Loucy (cell line): ENCODE data around the gene ZNF595.

Experiments used
- H2AFZ ChIP-seq: fragments of 200-600 bp; sonication (generic); 2 replicates; pipeline ENCODE4 v1.6.0; 2016; ENCODE audit warnings: antibody characterized with exemption, mild to moderate bottlenecking, low read length, moderate library complexity
- H3F3A ChIP-seq: fragments of 200-600 bp; 2 replicates; pipeline ENCODE4 v1.6.0; 2016; ENCODE audit warnings: antibody characterized with exemption, low read depth, mild to moderate bottlenecking
- H3K27me3 ChIP-seq: fragments of 200-600 bp; sonication (generic); 2 replicates; pipeline ENCODE4 v1.6.1; 2014; ENCODE audit warnings: low read length, mild to moderate bottlenecking; ENCODE audit not compliant: insufficient read depth, poor library complexity, severe bottlenecking
- H3K36me3 ChIP-seq: fragments of 200-600 bp; sonication (generic); 2 replicates; pipeline ENCODE4 v1.6.1; 2016; ENCODE audit warnings: low read length; ENCODE audit not compliant: insufficient read depth
- H3K4me1 ChIP-seq: fragments of 200-600 bp; sonication (generic); 2 replicates; pipeline ENCODE4 v1.5.1; 2014; ENCODE audit warnings: low read length, mild to moderate bottlenecking; ENCODE audit not compliant: insufficient read depth, poor library complexity, severe bottlenecking
- H3K4me2 ChIP-seq: fragments of 200-600 bp; sonication (generic); 2 replicates; pipeline ENCODE4 v1.6.0; 2014; ENCODE audit warnings: antibody characterized with exemption, low read length, low read depth, mild to moderate bottlenecking; ENCODE audit not compliant: poor library complexity, severe bottlenecking
- H3K4me3 ChIP-seq: fragments of 200-600 bp; sonication (generic); 2 replicates; pipeline ENCODE4 v1.5.1; 2014; ENCODE audit warnings: low read length, mild to moderate bottlenecking, mixed read lengths; ENCODE audit not compliant: poor library complexity, severe bottlenecking
- H3K79me2 ChIP-seq: fragments of 200-600 bp; sonication (generic); 2 replicates; pipeline ENCODE4 v1.6.1; 2014; ENCODE audit warnings: low read length; ENCODE audit not compliant: insufficient read depth
- H3K9ac ChIP-seq: fragments of 200-600 bp; sonication (generic); 2 replicates; pipeline ENCODE4 v1.6.0; 2014; ENCODE audit warnings: mild to moderate bottlenecking, low read depth, low read length, moderate library complexity; ENCODE audit not compliant: poor library complexity, severe bottlenecking
- H3K9me2 ChIP-seq: fragments of 200-600 bp; sonication (generic); replicated peaks from 2 replicates; pipeline ENCODE4 v1.6.1; 2016; ENCODE audit warnings: low read depth, low read length, mixed read lengths
- H3K9me3 ChIP-seq: fragments of 200-600 bp; sonication (generic); 2 replicates; pipeline ENCODE4 v1.6.1; 2014; ENCODE audit warnings: mild to moderate bottlenecking, antibody characterized with exemption, low read length, low read depth; ENCODE audit not compliant: insufficient read depth
- H4K20me1 ChIP-seq: fragments of 200-600 bp; sonication (generic); 2 replicates; pipeline ENCODE4 v1.6.0; 2014; ENCODE audit warnings: antibody characterized with exemption, low read length, mild to moderate bottlenecking; ENCODE audit not compliant: insufficient read depth, poor library complexity, severe bottlenecking
- CTCF ChIP-seq: fragments of 200-600 bp; sonication (generic); conservative IDR thresholded peaks from 2 replicates; pipeline ENCODE4 v1.5.1; 2014; ENCODE audit warnings: mild to moderate bottlenecking, antibody characterized with exemption, low read length
- EZH2phosphoT487 ChIP-seq: fragments of 200-600 bp; IDR thresholded peaks from 2 replicates; pipeline ENCODE4 v1.6.1; 2018; ENCODE audit warnings: antibody characterized with exemption, mild to moderate bottlenecking, moderate library complexity, borderline replicate concordance

The ZNF595 gene

GRCh38 chr4:112771-113170, 59.6 kb downstream of the ZNF595 start:
- H3K9me2 ChIP-seq: no peaks in the 10 kb centered on the region
- H2AFZ ChIP-seq: 0 out of 2 replicates have a peak overlapping the region, but pooled peaks have one; percentile 0
- H4K20me1 ChIP-seq: no peaks in the 10 kb centered on the region
- H3K4me1 ChIP-seq: peaks cover 48% of the 10 kb centered on the region
- peak overlapping the region; percentile 28 for H3K4me2 ChIP-seq
- no peaks in the 10 kb centered on the region for H3K36me3 ChIP-seq
- H3K9me3 ChIP-seq: peaks cover 14% of the 10 kb centered on the region; the same call in 1 of the 2 replicates
- no peaks in the 10 kb centered on the region for H3K27me3 ChIP-seq
- H3K79me2 ChIP-seq: no peaks in the 10 kb centered on the region
- no peaks in the 10 kb centered on the region for H3F3A ChIP-seq
- no peak overlapping the region for H3K4me3 ChIP-seq
- TF ChIP-seq EZH2phosphoT487 (no peak), CTCF (no peak)
- H3K9ac ChIP-seq: peak overlapping the region; percentile 41

- Histone ChIP-seq H3K4me2 (peak overlapping the region; percentile 28), H4K20me1 (no peaks in the 10 kb centered on the region), H3K27me3 (no peaks in the 10 kb centered on the region), H3K4me3 (no peak overlapping the region), H2AFZ (0 out of 2 replicates have a peak overlapping the region, but pooled peaks have one; percentile 0), H3K9ac (no peak overlapping the region), H3K79me2 (no peaks in the 10 kb centered on the region), H3K9me3 (peaks cover 6% of the 10 kb centered on the region; the same call in 1 of the 2 replicates), H3K36me3 (no peaks in the 10 kb centered on the region), H3K4me1 (peaks cover 52% of the 10 kb centered on the region), H3F3A (no peaks in the 10 kb centered on the region), H3K9me2 (no peaks in the 10 kb centered on the region)
- TF ChIP-seq EZH2phosphoT487 (no peak), CTCF (no peak)
These were observed 60.6 kb downstream of the ZNF595 start for GRCh38 chr4:113732-114131.

- Histone ChIP-seq H3K9me3 (peaks cover 6% of the 10 kb centered on the region; the same call in 1 of the 2 replicates), H2AFZ (no peak overlapping the region)
These were observed 61.0 kb downstream of the ZNF595 start for GRCh38 chr4:114149-114548.

More at GRCh38 chr4:114149-114548, 61.0 kb downstream of the ZNF595 start:
- no peak overlapping the region for H3K9ac ChIP-seq
- H3K36me3 ChIP-seq: no peaks in the 10 kb centered on the region
- H3K4me1 ChIP-seq: peaks cover 56% of the 10 kb centered on the region
- H4K20me1 ChIP-seq: no peaks in the 10 kb centered on the region
- no peak overlapping the region for H3K4me3 ChIP-seq
- no peaks in the 10 kb centered on the region for H3K9me2 ChIP-seq
- H3F3A ChIP-seq: no peaks in the 10 kb centered on the region
- no peaks in the 10 kb centered on the region for H3K79me2 ChIP-seq
- no peak for TF ChIP-seq CTCF
- TF ChIP-seq EZH2phosphoT487: no peak
- H3K4me2 ChIP-seq: peak overlapping the region; percentile 28
- H3K27me3 ChIP-seq: no peaks in the 10 kb centered on the region
